ENCODE results near the gene PPA2.

PPA2 gene

GRCh38 chr4:105386012-105386411, 87.8 kb downstream of the PPA2 start:
- no peak for DNase-seq

- no peak for DNase-seq
Observed at GRCh38 chr4:105374071-105374470, 99.8 kb downstream of the PPA2 start.

- DNase-seq = no peak
Observed at GRCh38 chr4:105373324-105373723, 100.5 kb downstream of the PPA2 start.

GRCh38 chr4:105369988-105370387, 103.9 kb downstream of the PPA2 start:
- no peak for DNase-seq

- no peak for DNase-seq
Observed at GRCh38 chr4:105361053-105361452, 112.8 kb downstream of the PPA2 start.

DNA sequence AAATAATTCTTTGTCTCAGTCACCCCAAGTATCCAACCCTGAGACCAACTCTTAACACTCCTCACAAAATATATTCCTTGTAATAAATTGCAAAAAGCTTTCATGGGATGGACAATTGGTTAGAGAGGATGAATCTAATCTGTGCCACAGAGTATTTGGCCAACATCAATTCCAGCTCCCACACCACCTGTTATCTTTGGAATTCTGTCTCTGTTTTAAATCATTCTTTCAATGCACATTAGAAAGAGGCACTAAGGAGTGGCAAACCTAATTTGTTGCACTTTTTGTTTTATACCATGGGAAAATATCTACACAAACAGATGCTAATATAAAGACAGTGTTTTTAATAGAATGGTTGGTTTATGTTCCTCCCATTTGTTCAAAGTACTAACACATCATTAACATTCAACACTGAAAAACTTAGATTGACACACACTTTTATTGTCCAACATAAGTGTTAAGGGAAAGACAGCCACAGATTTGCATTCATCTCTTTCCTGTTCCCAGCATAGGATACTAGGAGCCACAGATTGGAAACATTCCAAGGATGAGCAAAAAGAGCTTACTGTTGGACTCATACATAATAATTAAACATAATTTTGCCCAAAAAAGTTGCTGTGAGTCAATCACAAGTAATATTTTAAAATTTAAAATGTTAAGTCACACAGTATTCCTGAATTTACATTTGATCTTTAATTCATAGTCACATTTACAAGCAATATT, 116.4 kb downstream of the PPA2 start:
- DNase-seq = no peak

DNA sequence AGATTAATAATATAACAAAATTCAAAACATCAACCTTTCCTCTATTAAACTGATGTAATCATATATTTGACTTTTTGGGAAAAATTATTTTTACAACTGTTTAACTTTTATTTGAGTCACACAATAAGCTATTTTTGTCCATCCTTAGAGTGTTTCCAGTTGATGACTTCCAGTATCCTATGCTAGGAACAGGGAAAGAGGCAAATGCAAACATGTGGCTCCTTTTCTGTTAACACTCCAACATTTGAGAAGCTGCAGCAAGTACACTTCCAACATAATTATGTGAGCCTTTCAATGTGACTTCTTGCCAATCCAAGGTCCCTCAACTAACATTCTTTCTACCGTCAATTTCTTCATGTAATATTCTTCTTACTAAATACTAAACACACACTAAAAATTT, 117.7 kb downstream of the PPA2 start:
- no peak for DNase-seq

DNA sequence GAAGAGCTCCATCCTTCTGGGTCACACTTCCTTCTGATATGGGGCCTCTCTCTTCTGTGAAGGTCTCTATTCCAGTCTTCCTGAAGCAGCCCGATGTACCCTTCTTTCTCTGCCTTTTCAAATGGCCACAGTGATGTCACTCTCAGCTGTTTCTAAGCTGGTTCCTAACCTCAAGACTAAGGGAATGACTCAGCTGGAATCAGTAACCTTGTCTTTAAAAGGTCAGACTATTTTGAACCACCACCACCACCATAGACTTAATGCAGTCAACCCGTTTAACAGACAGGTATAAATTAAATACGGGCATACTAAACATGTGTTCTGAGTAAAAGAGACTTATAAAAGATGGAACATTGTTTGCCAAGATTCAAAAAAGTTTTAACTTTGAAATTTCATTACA, 121.0 kb downstream of the PPA2 start:
- no peak for DNase-seq

DNA sequence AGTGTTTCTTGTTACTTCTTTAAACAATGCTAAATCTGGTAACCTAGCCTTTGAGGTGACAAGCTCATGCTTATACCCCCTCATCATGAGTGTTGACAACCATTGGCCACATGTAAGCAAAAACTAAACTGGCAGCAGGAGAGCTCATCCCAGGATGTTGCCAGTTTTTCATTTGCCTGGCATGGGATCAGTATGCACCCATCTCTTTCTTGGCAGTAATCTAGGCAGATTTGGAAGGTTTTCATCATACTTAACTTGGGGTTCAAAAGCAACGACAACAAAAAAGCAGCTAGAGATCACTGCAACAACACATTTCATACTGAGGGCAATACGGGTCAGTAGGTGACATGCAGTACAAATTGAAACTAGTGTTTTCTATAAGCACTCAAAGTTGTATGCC, 122.0 kb downstream of the PPA2 start:
- DNase-seq = no peak

DNA sequence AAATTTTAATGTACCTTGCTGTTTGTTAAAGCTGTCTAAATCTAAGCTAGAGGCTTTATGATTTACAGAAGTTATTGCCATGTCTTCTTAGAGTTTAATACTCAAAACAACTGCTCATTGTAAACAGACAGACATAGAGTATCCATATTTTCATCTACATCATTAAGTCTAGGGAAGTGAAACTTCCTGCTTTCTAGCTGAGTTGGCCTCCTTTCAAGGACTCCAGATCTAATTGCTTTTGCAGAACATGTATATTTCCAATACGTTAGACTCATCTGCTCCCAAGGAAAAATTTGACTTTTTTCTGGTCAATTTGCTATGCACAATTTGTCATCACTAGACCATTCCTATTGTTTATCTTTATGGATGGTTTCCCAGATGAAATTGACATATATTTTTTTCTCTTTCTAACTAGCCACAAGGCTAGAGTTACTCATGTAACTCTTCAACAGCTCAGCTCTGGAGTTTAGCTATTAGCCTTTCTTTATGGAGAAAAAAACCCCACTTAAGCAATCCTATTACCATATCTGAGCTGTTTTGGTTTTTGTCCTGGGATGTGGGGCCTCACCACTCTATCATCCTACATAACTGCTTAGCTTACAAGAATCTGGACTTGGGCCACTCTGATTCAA, 122.9 kb downstream of the PPA2 start:
- no peak for DNase-seq

GRCh38 chr4:105348719-105349118, 125.1 kb downstream of the PPA2 start:
- no peak for DNase-seq

DNA sequence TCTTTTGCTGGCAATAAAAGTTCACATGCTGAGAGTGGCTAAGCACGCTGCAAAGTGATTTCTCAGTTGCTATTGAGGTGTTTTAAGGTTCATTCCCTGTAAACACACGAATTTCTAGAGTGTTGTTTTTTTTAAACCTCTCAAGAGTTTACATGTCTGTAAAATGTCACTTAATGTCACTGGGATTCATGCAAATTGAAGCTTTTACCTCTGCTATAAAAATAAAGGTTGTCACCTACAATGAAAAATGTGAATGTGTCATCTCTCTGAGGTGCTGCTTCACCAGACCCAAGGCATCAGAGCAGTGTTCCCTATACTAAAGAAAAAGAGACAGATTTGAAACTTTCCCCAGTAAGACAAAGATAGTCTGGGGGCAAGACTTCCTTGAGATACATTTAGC, 127.0 kb downstream of the PPA2 start:
- DNase-seq = no peak

GRCh38 chr4:105345838-105346237, 128.0 kb downstream of the PPA2 start:
- no peak for DNase-seq

DNA sequence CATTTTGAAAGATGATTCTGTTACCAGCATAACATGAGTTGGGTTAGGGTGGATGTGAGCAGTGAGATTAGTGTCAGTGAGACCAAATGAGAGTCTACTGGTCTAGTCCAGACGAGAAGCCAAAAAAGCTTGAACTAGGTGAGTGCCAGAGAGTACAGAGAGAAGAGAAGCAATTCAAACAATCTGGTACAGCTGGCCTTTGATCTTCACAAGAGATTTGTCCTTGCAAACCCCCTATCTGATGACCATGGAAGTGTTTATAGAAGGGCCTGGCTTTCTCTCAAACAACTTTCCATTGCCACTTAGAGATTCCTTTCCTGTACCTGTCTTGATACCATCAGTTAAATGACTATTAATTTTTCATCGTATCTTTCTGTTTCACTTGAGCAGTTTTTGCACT, 128.5 kb downstream of the PPA2 start:
- DNase-seq = no peak

DNA sequence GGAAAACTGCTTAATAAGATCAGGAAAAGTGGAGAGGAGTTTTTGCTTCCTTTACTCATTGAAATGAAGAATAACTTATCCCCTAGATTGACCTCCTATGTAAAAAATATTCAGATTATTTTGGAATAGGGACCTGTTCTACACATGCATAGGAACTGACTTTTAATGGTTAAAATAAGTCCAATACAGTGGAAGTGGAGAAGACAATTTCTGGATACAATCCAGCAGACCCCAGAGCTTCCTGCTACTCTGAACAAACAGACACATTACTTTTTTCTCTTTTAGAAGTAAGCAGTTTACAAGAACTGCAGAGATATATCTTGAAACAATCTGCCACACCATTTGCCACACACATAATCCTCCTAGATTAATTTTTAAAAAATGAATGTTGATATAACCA, 129.7 kb downstream of the PPA2 start:
- no peak for DNase-seq

DNA sequence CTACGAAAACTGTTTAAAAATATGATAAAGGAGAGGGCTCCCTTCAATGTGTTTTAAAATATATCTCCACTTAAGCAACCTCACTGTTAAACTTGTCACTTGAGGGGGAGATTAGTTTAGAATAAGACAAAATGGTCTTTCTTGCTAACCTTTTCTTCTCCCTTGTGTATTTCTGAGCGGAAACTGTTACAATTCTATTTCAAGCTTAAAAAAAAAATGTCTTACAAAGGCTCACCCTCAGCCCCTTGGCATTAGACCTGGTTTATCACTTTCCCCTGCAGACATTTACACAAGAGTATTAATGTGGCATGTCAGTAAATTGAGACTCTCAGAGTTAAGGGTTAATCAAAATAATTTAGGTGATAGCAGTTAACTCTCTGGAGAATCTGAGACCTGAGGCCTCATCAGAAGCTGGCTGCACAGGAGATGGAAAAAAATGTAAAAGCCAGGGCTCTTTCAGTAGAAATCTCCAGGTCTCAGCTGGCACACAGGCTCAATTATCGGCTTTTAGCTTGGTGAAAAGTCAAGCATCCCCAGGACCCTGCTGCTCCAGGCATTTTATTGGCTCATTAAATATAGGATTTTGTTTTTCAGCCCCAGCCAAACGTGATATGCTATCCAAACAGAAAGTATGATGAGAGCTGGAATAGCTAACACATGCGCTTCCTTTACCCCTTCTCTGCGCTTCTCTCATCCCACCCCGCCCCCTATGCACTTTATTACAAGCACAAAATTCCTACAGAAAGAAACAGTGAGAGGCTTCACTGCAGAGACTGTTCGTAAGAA, 130.5 kb downstream of the PPA2 start:
- no peak for DNase-seq

DNA sequence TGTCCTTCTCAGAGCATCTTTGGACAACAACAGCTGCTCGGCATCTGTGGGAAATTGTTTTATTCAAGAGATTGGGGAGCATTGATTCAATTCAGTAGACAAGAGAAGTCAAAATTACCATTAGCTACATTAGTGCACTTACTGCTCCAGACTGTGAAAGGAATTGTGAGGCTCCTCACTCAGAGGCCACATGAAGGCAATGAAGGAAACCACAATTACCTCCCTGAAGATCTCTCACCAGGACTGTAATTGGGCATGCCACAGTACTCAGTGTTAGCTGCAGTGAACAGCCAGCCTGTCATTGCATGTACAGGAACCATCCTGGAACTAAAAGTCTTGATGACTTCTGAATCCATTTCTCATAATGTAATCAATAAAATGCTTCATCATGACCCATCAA, 144.8 kb downstream of the PPA2 start:
- no peak for DNase-seq

- no peak for DNase-seq
Observed at GRCh38 chr4:105327956-105328355, 145.9 kb downstream of the PPA2 start.

GRCh38 chr4:105327222-105327621, 146.6 kb downstream of the PPA2 start:
- DNase-seq = no peak

All from NCI-H2029 (cell line).